Measurements from ENCODE around the gene EPHA6.

- TF ChIP-seq, protein P1, sequence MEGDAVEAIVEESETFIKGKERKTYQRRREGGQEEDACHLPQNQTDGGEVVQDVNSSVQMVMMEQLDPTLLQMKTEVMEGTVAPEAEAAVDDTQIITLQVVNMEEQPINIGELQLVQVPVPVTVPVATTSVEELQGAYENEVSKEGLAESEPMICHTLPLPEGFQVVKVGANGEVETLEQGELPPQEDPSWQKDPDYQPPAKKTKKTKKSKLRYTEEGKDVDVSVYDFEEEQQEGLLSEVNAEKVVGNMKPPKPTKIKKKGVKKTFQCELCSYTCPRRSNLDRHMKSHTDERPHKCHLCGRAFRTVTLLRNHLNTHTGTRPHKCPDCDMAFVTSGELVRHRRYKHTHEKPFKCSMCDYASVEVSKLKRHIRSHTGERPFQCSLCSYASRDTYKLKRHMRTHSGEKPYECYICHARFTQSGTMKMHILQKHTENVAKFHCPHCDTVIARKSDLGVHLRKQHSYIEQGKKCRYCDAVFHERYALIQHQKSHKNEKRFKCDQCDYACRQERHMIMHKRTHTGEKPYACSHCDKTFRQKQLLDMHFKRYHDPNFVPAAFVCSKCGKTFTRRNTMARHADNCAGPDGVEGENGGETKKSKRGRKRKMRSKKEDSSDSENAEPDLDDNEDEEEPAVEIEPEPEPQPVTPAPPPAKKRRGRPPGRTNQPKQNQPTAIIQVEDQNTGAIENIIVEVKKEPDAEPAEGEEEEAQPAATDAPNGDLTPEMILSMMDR (IDR thresholded peaks at IDR 0.05; ENCODE audit: extremely low read depth in 1 of 2, insufficient read depth in 1 of 2, low read depth in 1 of 2, low read length in 2 of 2), result no peak
- TF ChIP-seq EZH2 (IDR thresholded peaks at IDR 0.05; ENCODE audit: borderline replicate concordance, low read depth, low read length, severe bottlenecking), result no peak
- no peak for TF ChIP-seq POLR2A (IDR thresholded peaks at IDR 0.05; ENCODE audit: low read depth, low read length)
- TF ChIP-seq POLR2AphosphoS5 (IDR thresholded peaks at IDR 0.05; ENCODE audit: insufficient read depth, low read depth, low read length), result no peak
- no peak for TF ChIP-seq FOS (IDR thresholded peaks at IDR 0.05; ENCODE audit: borderline replicate concordance, insufficient read depth, low read length)
Measured at GRCh38 chr3:97201814-97202213, 387.4 kb downstream of the EPHA6 start.

Measured in endothelial cell of umbilical vein (primary cell).